ENCODE measurements around the gene MGAT4B.

Gene MGAT4B

DNA sequence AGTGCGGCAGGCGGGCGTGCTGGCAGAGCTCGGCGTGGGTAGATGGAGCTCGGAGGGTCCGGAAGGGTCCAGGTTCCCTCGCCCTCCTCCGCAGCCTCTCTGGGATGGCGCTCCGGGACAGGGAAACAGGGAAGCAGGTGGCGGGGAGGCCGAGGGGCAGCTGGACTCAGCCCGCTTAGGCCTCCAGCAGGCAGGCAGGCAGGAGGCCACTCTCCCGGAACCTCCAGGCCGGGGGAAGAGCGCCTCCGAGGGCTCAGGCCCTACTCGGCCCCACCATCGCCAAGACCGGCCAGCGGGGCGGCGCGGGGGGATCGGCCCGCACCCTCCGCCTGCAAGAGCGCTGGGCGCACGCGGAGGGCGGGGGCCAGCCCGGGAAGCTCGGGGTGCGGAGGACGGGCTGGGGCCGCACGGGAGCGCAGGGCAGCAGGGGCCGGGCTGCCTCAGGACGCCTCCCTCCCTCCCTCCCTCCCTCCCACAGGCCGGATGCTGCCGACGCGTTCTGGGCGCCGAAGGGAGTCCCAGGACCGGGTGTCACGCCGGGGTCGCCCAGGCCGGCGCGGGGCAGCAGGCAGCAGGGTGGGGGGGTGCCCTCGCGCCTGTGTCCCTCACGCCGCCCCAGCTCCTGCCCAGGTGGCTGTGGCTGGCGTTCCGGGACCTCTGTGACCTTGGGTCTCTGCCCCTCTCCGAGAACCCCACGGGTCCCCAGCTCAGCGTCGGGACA is 977 bp downstream of the MGAT4B start:
- no peak for DNase-seq

DNA sequence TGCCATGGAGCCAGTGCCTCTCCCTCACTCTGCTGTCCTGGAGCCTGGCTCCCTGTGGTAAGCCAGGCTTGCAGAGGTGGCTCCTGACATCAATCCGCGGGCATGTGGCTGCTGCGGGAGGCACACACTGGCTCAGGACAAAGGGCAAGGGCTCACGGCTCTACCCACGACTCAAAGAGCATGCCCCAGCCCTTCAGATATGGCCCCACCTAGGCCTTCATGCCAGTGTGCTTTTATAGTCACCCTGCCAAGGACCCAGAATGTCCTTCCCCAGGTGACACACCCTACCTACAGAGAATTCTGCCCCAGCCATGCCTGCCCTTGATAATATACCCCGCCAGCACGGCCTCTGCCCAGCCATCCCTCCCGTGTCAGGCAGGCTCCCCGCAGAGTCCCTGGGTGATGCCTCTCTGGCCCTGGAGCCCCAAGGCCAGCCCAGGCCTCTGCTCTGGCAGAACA is 1.6 kb downstream of the MGAT4B start:
- no peak for DNase-seq

GRCh38 chr5:179804555-179804947 is 2.1 kb downstream of the MGAT4B start:
- no peak for DNase-seq

- peak; percentile 57 for DNase-seq
Measured at GRCh38 chr5:179803651-179804554, 2.8 kb downstream of the MGAT4B start.

DNA sequence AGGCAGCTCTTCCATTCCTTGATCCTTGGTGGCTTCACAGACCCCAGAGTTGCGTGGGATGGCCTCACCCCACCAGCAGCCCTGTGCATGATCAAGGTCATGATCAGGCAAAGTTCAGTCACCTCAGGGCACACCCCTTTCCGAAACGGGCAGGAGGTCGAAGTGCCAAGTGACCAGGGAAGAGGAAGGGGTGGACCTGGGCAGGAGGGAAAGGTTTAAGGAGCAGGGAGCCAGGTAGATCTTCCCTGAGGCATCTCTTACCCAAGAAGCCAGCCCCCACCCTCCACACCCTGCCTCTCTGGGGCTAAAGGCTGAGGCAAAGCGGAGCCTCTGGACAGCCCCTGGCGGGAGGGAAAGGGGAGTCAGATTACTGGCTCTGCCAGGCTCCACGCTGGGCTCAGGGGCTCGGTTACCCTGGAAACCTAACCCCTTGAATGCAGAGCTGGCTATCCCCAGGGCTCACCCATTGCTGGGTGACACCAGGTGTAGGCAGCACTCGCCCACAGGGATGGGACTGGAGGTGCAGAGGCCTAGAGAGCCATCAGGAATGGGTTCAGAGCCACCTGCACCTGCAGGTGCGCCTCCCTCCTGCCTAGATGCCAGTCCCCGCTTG is 3.6 kb downstream of the MGAT4B start:
- no peak for DNase-seq

- DNase-seq = no peak
Measured at GRCh38 chr5:179802207-179802883, 4.3 kb downstream of the MGAT4B start.

- peak; percentile 88 for DNase-seq
Measured at GRCh38 chr5:179801304-179802206, 5.1 kb downstream of the MGAT4B start.

DNA sequence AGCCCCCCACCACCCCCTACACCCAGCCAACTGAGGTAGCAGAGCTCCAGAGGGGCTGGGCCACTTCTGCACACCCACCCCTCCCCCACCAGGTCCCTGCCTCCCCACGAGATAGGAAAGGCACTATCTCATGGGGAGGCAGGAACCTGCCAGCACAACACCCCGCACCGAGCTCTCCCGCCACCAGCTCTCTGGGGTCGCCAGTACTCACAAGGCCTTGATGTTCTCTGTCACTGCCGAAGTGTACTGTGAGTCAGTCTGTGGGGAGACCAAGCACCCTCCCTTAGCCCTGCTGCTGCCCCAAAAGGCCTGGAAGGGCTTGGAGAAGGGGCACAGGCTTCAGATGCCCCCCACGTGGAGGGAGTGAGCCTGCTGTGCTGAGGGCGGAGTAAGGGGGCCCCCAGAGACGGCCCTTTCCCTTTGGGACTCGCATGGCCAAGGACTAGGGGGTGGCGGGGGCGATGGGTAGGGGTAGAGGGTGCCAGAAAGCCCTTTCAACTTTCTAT is 5.9 kb downstream of the MGAT4B start:
- DNase-seq = no peak

DNA sequence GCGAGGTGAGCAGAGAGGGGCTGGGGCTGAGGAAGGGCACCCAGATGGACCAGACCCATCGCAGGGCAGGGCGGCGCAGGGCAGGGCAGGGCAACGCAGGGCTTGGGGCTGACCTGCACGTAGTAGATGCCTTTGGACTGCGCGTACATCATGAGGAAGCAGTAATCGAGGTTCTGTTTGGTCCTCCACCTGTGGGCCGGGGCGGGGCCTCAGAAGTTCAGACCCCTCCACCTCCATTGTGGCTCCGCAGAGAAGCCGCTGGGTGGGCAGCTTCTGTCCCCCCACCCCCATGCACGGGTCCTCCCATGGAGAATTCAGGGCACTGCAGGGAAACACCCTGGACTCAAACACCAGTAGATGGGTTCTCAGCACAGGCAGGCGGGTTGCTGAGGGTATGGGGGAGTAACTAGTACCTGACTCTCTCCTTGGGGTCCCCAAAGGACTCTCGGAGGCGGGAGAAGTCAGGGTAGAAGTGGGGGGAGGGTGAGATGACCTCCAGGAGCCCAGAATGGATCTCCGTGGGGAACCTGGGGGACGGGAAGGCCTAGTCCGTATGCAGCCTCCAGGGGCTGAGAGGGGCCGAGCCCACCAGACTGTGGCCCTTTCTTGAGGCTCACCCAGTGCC is 6.5 kb downstream of the MGAT4B start:
- DNase-seq = no peak

DNA sequence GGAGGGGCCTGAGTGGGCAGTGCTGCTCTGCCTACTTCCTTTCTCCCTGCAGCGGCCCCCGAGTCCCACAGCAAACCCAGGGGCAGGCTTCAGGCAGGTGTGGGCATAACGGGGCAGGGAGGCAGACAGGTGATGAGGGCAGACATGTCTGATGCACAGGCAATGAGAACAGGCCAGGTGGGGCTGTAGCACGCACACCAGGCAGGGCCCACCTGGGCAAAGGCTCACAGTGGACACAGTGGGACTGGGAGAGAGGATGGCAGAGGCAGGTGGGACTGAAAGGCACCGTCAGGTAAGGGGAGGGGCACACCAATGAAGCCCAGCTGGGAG is 7.1 kb downstream of the MGAT4B start:
- DNase-seq = no peak

GRCh38 chr5:179798771-179799643 is 7.7 kb downstream of the MGAT4B start:
- DNase-seq = no peak

GRCh38 chr5:179798144-179798770 is 8.4 kb downstream of the MGAT4B start:
- DNase-seq = no peak

DNA sequence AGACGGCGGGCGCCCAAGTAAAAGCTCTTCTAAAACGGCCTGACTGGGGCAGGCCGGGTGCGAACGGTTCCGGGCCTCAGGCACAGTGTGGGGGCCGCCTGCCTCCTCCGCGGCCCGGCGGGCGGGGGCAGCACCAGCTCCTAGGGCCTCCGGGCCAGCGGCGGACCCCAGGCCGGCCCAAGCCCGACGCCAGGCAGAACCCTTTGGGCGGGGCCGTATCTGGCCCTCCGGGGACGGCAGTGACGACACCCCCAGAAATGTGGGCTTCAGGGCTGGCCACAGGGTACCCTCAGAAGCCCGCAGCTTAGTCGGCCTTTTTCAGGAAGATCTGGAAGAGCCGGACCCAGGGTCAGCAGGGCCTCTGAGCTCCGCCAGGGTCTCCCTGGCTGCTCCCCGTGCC is 8.9 kb downstream of the MGAT4B start:
- no peak for DNase-seq

DNA sequence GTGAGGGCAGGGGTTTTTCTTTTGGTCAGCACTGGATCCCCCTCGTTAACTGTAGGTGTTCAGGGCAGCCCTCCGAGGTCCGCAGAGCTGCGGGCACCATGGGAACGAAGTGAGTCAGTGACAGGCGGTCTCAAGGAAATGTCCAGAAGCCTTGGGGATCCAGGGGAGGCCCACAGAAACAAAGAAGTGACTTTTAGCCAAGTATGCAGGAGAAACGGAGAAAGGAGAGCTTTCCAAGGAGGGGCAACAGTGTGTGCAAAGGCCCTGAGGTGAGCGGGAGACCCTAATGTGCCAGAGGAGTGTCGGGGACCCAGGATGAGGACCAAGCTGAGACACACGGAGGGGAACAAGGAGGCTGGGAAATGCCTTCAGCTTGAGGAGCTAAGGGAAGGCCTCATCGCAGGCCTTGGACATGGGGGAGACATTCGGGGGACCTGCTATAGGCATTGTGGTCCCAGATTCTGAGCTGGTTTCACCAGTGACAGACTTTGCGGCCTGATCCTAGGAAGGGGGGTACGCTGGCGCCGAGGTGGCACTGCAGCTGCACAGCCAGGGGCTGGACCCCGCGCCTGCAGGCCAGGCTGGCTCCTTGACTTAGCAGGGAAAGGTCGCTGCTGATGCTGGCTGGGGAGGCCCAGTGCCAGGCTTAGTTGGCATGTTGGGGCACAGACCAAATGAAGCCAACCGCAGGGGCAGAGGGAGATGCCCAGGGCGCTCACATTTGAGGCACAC is 9.6 kb downstream of the MGAT4B start:
- no peak for DNase-seq

DNA sequence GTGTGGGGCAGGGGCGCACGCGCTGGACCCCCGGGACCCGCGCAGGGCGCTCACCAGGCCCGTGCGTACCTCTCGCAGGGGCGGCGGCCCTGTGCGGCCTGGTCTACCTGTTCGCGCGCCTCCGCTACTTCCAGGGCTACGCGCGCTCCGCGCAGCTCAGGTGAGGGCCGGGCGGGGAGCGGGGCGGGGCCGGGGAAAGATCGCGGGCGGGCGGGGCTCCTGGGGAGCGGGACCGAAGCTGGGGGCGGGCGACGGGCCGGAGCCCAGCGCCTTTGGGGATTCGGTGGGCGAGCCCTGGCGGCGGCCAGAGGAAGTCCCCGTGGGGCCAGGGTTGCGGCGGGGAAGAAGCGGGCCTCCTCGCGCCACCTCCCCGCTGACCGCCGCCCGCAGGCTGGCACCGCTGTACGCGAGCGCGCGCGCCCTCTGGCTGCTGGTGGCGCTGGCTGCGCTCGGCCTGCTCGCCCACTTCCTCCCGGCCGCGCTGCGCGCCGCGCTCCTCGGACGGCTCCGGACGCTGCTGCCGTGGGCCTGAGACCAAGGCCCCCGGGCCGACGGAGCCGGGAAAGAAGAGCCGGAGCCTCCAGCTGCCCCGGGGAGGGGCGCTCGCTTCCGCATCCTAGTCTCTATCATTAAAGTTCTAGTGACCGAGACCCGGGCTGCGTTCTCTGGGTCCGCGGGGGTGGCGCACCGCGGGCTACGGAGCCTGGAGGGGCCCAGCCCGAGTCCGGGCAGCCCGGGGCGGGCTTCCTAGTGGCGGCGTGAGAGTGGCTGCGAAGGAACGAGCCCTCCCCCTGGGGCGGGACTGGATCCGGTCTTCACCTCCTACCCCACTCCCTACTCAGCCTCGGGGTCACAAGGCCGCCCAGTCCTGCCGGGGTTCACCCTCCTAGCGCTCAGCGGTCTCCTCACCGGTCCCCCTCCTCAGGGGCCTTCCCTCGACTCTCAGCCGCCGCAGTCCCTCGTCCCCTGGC is 10.5 kb downstream of the MGAT4B start:
- peak; percentile 72 for DNase-seq

GRCh38 chr5:179795049-179795862 is 11.4 kb downstream of the MGAT4B start:
- no peak for DNase-seq

DNA sequence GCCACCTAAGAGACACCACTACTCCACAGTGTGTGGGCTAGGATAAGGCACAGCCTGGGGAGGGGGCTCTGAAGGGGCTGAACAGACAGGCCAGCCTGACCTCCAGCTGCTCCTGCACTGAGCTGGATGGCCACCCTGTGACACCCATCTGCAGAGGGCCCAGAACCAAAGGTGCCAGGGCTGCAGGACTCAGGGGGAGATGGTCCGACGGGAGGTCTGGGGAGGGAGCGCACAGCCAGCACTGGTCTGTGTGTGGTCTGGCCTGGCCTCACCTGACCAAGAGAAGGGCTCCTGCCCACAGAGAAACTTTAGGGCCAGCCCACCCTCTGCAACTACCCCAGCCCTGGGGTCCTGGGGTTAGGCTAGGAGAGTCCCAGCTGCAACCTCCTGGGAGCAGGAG is 12.1 kb downstream of the MGAT4B start:
- DNase-seq = no peak
